ENCODE results near the gene TSGA10IP. TPM values are rescaled to one million over a fixed set of nuclear protein-coding genes. Genes with fewer than 3 reads are reported as not detected.

The TSGA10IP gene
- total RNA-seq, 1 experiment from 2014 or later, result not detected

- Histone ChIP-seq H3K9me3 (ENCODE audit: insufficient read depth, low read depth) (no peaks in the 10 kb centered on the region), H3K27ac (peak within 1 kb of the TSS; percentile 78), H3K79me2 (ENCODE audit: low read depth) (peaks cover 51% of the 10 kb centered on the region), H3K27me3 (ENCODE audit: insufficient read depth, low read depth) (no peaks in the 10 kb centered on the region), H3K9me2 (ENCODE audit: insufficient read depth) (no peaks in the 10 kb centered on the region), H3F3A (ENCODE audit: insufficient read depth, low read depth) (peaks cover 53% of the 10 kb centered on the region), H3K4me1 (replicated peaks; ENCODE audit: insufficient read depth) (peaks cover 14% of the 10 kb centered on the region), H3K36me3 (ENCODE audit: low read depth) (peaks cover 33% of the 10 kb centered on the region), H4K20me1 (ENCODE audit: insufficient read depth) (peaks cover 7% of the 10 kb centered on the region; the same call in 1 of the 2 replicates), H3K4me2 (peak within 1 kb of the TSS; percentile 99), H3K4me3 (peak within 1 kb of the TSS; percentile 90), H2AFZ (peak within 1 kb of the TSS; percentile 88)
- BruUV-seq (replicated peaks), result no TSS peak
- DNase-seq, result peak; percentile 94 to 97
- intact Hi-C loops (cut with micrococcal nuclease; ENCODE audit: unreplicated experiment), result loop anchor here (1.0 to 2.0 kb wide), 3 partner anchors 11 to 51 kb away; partner anchors contain the start of gene SF3B2
- POLR2A ChIA-PET (ENCODE audit: unreplicated experiment), result interaction anchor here (0.5 to 1.4 kb wide), 5 partner anchors 9 to 200 kb away, joined by 5 to 12 read pairs (median 11); partner anchors contain the start of genes EFEMP2, FIBP and FOSL1
- TF ChIP-seq CTCF (conservative IDR thresholded peaks at IDR 0.05) (no peak), EZH2 (IDR thresholded peaks at IDR 0.05; ENCODE audit: low read depth) (no peak)
- CTCF ChIA-PET, result interaction anchor here (0.6 to 1.1 kb wide), 6 partner anchors 20 to 442 kb away, joined by 3 to 12 read pairs (median 4); partner anchors contain the start of gene MUS81
Measured at GRCh38 chr11:66001942-66002647, 56.8 kb downstream of the TSGA10IP start, which contains the start of the genes BANF1 and EIF1AD. BANF1 (plus strand) TSS chr11:66002503; CDS start chr11:66003251, 748 bp downstream. EIF1AD (minus strand) TSS chr11:66002157; CDS start chr11:66000389, 1,768 bp downstream.

GRCh38 chr11:66002648-66003225, 57.5 kb downstream of the TSGA10IP start:
- Histone ChIP-seq H3K79me2 (ENCODE audit: low read depth) (peaks cover 51% of the 10 kb centered on the region), H3K4me3 (peak overlapping the region; percentile 90), H4K20me1 (ENCODE audit: insufficient read depth) (peaks cover 7% of the 10 kb centered on the region; the same call in 1 of the 2 replicates), H3K4me1 (replicated peaks; ENCODE audit: insufficient read depth) (peaks cover 14% of the 10 kb centered on the region), H3K9me2 (ENCODE audit: insufficient read depth) (no peaks in the 10 kb centered on the region), H3F3A (ENCODE audit: insufficient read depth, low read depth) (peaks cover 57% of the 10 kb centered on the region), H3K4me2 (peak overlapping the region; percentile 99), H3K27me3 (ENCODE audit: insufficient read depth, low read depth) (no peaks in the 10 kb centered on the region), H3K27ac (peak overlapping the region; percentile 78), H3K36me3 (ENCODE audit: low read depth) (peaks cover 33% of the 10 kb centered on the region), H2AFZ (peak overlapping the region; percentile 88), H3K9me3 (ENCODE audit: insufficient read depth, low read depth) (no peaks in the 10 kb centered on the region)
- intact Hi-C loops (cut with micrococcal nuclease; ENCODE audit: unreplicated experiment), result loop anchor here (1.0 to 2.0 kb wide), 3 partner anchors 11 to 50 kb away; partner anchors contain the start of gene SF3B2
- no TSS peak for BruUV-seq (replicated peaks)
- ChIA-PET POLR2A (ENCODE audit: unreplicated experiment) (interaction anchor here (0.5 to 1.4 kb wide), 6 partner anchors 8 to 265 kb away, joined by 3 to 12 read pairs (median 6); partner anchors contain the start of genes EFEMP2 and FOSL1), CTCF (interaction anchor here (0.7 to 1.1 kb wide), 3 partner anchors 20 to 443 kb away, joined by 3 to 11 read pairs (median 4); partner anchors contain the start of gene MUS81)
- DNase-seq, result peak; percentile 53 to 70
- TF ChIP-seq CTCF (conservative IDR thresholded peaks at IDR 0.05) (no peak; the same call in 1 of the 2 replicates), EZH2 (IDR thresholded peaks at IDR 0.05; ENCODE audit: low read depth) (no peak)

GRCh38 chr11:66003291-66003690, 58.0 kb downstream of the TSGA10IP start:
- peaks cover 7% of the 10 kb centered on the region; the same call in 1 of the 2 replicates for H4K20me1 ChIP-seq (ENCODE audit: insufficient read depth)
- peaks cover 32% of the 10 kb centered on the region for H3K36me3 ChIP-seq (ENCODE audit: low read depth)
- no peak overlapping the region for H2AFZ ChIP-seq
- ChIA-PET POLR2A (ENCODE audit: unreplicated experiment) (interaction anchor here (0.6 to 1.4 kb wide), 4 partner anchors 8 to 265 kb away, joined by 3 to 12 read pairs (median 6); no protein-coding TSS in a partner anchor), CTCF (interaction anchor here (0.8 kb wide), 1 partner anchor 19 kb away, joined by 4 read pairs; no protein-coding TSS in a partner anchor)
- H3K9me2 ChIP-seq (ENCODE audit: insufficient read depth), result no peaks in the 10 kb centered on the region
- H3F3A ChIP-seq (ENCODE audit: insufficient read depth, low read depth), result peaks cover 60% of the 10 kb centered on the region
- intact Hi-C loops (cut with micrococcal nuclease; ENCODE audit: unreplicated experiment), result loop anchor here (2.0 kb wide), 1 partner anchor 50 kb away; the partner anchor contains the start of gene SF3B2
- peak overlapping the region; percentile 99 for H3K4me2 ChIP-seq
- TF ChIP-seq EZH2 (IDR thresholded peaks at IDR 0.05; ENCODE audit: low read depth) (no peak), CTCF (conservative IDR thresholded peaks at IDR 0.05) (no peak)
- H3K9me3 ChIP-seq (ENCODE audit: insufficient read depth, low read depth), result no peaks in the 10 kb centered on the region
- no TSS peak for BruUV-seq (replicated peaks)
- H3K79me2 ChIP-seq (ENCODE audit: low read depth), result peaks cover 51% of the 10 kb centered on the region
- DNase-seq, result no peak
- H3K4me3 ChIP-seq, result peak overlapping the region; percentile 90
- no peak overlapping the region; the same call in 1 of the 2 replicates for H3K27ac ChIP-seq
- H3K27me3 ChIP-seq (ENCODE audit: insufficient read depth, low read depth), result no peaks in the 10 kb centered on the region
- H3K4me1 ChIP-seq (replicated peaks; ENCODE audit: insufficient read depth), result peaks cover 17% of the 10 kb centered on the region

All from PC-9 (cell line).